Progenitor cell of endocrine pancreas (in vitro differentiated cells): ENCODE data around the gene KLK11. TPM values are rescaled to one million over a fixed set of nuclear protein-coding genes. Genes with fewer than 3 reads are reported as not detected.

Experiments
- DNase-seq: peaks from one replicate; pipeline ENCODE4 v3.0.0; 2021; ENCODE audit warnings: low spot score; ENCODE audit not compliant: unreplicated experiment
- H3K27ac Mint-ChIP-seq: 2 replicates; pipeline ENCODE4 v1.8.0; 2021; ENCODE audit warnings: mild to moderate bottlenecking, moderate library complexity, mixed read lengths
- H3K27me3 Mint-ChIP-seq: 2 replicates; pipeline ENCODE4 v1.8.0; 2021; ENCODE audit warnings: mixed read lengths
- H3K36me3 Mint-ChIP-seq: 2 replicates; pipeline ENCODE4 v1.8.0; 2022; ENCODE audit warnings: mixed read lengths; ENCODE audit not compliant: insufficient read depth
- H3K4me1 Mint-ChIP-seq: 2 replicates; pipeline ENCODE4 v1.8.0; 2021; ENCODE audit warnings: low read depth, mixed read lengths
- H3K4me3 Mint-ChIP-seq: 2 replicates; pipeline ENCODE4 v1.8.0; 2021; ENCODE audit warnings: low read depth, mild to moderate bottlenecking, moderate library complexity, mixed read lengths
- H3K9me3 Mint-ChIP-seq: 2 replicates; pipeline ENCODE4 v1.8.0; 2021; ENCODE audit warnings: low read depth, mixed read lengths
- CTCF ChIP-seq: fragments of 200-600 bp; sonication (generic); IDR thresholded peaks from one replicate; pipeline ENCODE4 v1.5.0; 2021; ENCODE audit warnings: antibody characterized with exemption, mild to moderate bottlenecking; ENCODE audit not compliant: unreplicated experiment
- total RNA-seq: library from RNA; stranded (reverse); gene quantifications from 2 replicates; pipeline ENCODE4 v1.2.1, GENCODE V29; 2021

The KLK11 gene
- total RNA-seq, 1 donor from 2014 or later = not detected

DNA sequence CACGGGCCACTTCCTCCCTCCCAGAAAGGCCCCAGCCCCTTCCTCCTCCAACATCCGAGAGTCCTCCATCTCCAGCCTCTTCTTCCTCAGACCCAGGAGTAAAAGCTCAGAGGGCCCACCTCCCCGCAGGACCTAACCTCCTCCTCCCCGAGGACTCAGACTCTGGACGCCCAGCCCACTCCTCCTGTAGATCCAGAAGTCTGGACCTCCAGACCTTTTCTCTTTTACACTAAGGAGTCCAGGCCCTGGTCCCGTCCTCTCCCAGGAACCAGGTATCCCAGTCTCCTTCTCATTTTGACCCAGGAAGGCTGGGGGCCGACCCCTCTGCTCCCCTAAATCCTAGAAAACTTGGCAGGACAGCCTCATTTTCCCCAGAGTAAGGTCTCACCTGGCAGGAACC is 23.1 kb downstream of the KLK11 start:
- H3K9me3 Mint-ChIP-seq = no peaks in the 10 kb centered on the region
- H3K27me3 Mint-ChIP-seq = peaks cover 62% of the 10 kb centered on the region
- H3K4me1 Mint-ChIP-seq = peaks cover 8% of the 10 kb centered on the region
- no peaks in the 10 kb centered on the region for H3K36me3 Mint-ChIP-seq
- H3K4me3 Mint-ChIP-seq = no peak overlapping the region
- no peak for DNase-seq
- TF ChIP-seq CTCF = no peak
- H3K27ac Mint-ChIP-seq = no peak overlapping the region

GRCh38 chr19:51002542-51003311 is 23.7 kb downstream of the KLK11 start:
- no peak for DNase-seq
- TF ChIP-seq CTCF = no peak

GRCh38 chr19:51002089-51002532 is 24.3 kb downstream of the KLK11 start:
- no peak for DNase-seq
- Mint-ChIP-seq H3K27me3 (peaks cover 64% of the 10 kb centered on the region), H3K4me3 (no peak overlapping the region), H3K36me3 (no peaks in the 10 kb centered on the region), H3K27ac (no peak overlapping the region), H3K9me3 (no peaks in the 10 kb centered on the region), H3K4me1 (peaks cover 11% of the 10 kb centered on the region)
- TF ChIP-seq CTCF = no peak

More at GRCh38 chr19:51002542-51003311, 23.7 kb downstream of the KLK11 start:
- H3K4me3 Mint-ChIP-seq = no peak overlapping the region
- no peaks in the 10 kb centered on the region for H3K9me3 Mint-ChIP-seq
- no peaks in the 10 kb centered on the region for H3K36me3 Mint-ChIP-seq
- H3K27me3 Mint-ChIP-seq = peaks cover 66% of the 10 kb centered on the region
- peaks cover 11% of the 10 kb centered on the region for H3K4me1 Mint-ChIP-seq
- no peak overlapping the region for H3K27ac Mint-ChIP-seq

- Mint-ChIP-seq H3K4me1 (peaks cover 11% of the 10 kb centered on the region), H3K27me3 (peaks cover 63% of the 10 kb centered on the region), H3K36me3 (no peaks in the 10 kb centered on the region), H3K4me3 (no peak within 1 kb of the TSS), H3K27ac (peak within 1 kb of the TSS; percentile 45), H3K9me3 (no peaks in the 10 kb centered on the region)
- no peak for DNase-seq
- TF ChIP-seq CTCF = no peak
Measured at GRCh38 chr19:51001515-51001914, 24.9 kb downstream of the KLK11 start, which contains the start of gene KLK8. KLK8 (minus strand) TSS chr19:51001604; CDS start chr19:51001167, 437 bp downstream.

GRCh38 chr19:51000981-51001380 is 25.4 kb downstream of the KLK11 start:
- H3K27me3 Mint-ChIP-seq = peaks cover 58% of the 10 kb centered on the region
- no peak for DNase-seq
- H3K4me1 Mint-ChIP-seq = peaks cover 11% of the 10 kb centered on the region
- H3K9me3 Mint-ChIP-seq = no peaks in the 10 kb centered on the region
- H3K36me3 Mint-ChIP-seq = no peaks in the 10 kb centered on the region
- H3K4me3 Mint-ChIP-seq = no peak overlapping the region
- H3K27ac Mint-ChIP-seq = peak overlapping the region; percentile 45
- TF ChIP-seq CTCF = no peak
